Stimulated activated CD4-positive, alpha-beta T cell treated with anti-CD3 and anti-CD28 coated beads, Interleukin-4, amount 100 ng/mL, for 4 hours (primary cell): ENCODE data around the gene OR2L5.

ENCODE experiments used
- DNase-seq, 2 experiments: peaks; one replicate each; pipeline ENCODE4 v3.0.0-alpha.2; 2020

The OR2L5 gene, protein sequence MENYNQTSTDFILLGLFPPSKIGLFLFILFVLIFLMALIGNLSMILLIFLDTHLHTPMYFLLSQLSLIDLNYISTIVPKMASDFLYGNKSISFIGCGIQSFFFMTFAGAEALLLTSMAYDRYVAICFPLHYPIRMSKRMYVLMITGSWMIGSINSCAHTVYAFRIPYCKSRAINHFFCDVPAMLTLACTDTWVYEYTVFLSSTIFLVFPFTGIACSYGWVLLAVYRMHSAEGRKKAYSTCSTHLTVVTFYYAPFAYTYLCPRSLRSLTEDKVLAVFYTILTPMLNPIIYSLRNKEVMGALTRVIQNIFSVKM

DNA sequence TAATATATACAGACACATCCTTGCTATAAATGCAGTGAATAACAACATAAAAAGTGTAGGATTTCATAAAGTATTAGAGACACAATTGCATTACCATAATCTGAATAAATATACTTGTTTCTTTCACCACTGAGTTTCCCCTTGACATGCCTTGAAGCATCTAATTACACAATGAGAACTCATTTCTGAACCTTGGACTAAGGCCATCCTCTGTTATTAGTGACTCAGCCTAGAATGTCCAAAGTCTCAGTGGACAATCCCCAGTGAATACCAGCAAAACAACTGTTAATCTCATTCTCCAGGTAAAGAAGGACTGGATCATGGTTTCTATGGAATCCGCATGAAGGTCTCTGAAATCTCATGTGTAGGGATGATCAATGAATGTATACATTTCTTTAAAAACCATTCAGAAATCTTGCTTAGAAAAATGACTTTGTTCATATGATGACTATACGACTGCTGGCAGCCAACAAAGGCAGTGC lies at the start of gene OR2L5:
TSS of gene OR2L5 (plus strand) at position 432 of the 482 bp plus-strand sequence. CDS start 8,288 bp downstream, outside the sequence.
- DNase-seq = no peak

DNA sequence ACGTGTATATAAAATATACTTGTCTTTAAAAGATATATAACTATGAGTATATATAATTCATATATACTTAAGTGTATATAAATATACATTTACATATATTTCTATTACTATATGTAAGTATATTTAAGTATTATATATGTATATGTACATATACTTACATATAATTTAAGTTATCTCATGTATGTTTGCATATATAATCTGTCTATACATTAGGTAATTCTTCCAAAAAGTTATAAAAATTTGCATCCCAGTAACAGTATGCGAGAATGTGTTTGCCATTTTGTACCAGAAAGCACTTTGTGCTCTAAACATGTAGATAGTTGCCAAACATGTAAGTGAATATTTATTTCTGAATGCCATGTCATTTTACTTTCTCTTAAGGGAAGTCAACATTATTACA lies 48.5 kb upstream of the OR2L5 start, which contains the start of gene OR2AK2:
TSS of gene OR2AK2 (plus strand) at position 301 of the 400 bp plus-strand sequence. CDS start 144 bp downstream, outside the sequence.
- DNase-seq = no peak

DNA sequence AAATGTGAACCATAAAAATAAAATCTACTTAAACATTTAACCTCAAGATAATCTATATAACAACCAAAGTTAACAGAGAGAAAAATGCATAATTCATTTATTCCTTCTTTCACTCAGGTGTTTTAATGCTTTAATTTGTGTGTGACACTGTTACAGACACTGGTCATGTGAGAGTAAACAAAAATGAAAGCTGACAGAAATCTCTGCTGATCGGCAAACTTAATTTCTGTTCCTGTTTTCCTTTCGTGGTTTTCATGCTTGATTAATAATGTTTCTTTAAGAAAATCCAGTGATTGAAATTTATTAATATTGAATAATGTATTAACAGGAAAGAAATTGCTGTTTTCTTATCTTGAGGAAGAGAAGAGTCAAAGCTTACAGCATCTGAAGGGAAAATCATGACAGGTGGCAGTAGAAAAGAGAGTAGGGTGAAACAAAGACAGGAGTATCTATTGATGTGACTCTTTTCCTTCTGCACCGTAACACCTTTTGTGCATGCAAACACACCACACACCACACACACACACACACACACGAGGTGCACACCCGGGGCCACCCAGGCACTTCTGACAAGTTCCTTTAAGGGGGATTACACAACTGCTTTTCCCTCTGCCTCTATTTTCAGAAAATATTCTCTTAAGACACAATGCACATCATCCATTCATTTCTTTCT lies 46.8 kb upstream of the OR2L5 start:
- DNase-seq = no peak

DNA sequence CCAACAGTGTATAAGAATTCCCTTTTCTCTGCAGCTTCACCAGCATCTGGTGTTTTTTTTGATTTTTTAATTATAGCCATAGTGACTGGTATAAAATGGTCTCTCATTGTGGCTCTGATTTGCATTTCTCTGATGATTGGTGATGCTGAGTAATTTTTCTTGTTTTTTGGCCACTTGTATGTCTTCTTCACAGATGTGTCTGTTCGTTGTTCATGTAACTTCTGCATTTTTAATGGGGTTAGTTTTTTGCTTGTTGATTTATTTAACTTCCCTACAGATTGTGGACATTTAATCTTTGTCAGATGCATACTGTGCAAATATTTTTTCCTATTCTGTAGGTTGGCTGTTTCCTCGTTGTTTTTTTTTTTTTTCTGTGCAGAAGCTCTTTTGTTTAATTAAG lies 20.5 kb upstream of the OR2L5 start:
- DNase-seq = no peak

DNA sequence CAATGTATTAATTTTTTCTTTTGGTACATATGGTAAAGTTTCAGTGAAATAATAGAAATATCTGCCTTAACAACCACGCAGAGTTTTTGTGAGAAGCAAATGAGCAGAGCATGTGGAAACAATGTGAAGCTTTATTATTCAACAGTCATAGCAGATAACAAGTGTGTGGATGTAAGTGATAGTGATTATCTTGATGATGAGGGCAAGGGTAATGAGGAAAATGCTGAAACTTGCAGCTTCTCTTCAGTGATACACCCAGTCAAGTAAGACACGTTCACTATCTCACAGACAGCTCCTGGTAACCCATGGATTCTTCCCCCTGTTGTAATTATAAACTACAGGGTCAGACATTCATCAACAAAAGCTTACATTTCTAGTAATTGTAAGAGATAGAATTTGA lies 14.6 kb upstream of the OR2L5 start:
- no peak for DNase-seq

DNA sequence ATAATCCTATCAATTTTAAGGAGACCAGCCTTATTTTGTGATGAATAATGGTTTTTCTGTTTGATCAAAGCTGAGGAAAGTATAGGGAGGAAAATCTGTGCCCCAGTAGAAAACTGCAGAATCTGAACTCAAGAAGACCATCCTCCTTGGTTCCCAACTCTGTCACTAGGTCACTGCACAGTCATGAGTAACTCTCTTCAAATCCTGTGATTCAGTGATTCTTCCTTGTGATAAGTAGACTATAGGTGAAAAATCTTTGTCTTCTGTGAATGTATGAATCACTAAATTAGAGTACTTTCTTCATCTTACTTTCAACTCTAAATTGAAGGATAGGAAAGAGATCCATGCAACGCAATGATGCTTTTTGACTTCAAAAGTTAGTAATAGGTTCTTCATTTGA lies 13.3 kb upstream of the OR2L5 start:
- no peak for DNase-seq

DNA sequence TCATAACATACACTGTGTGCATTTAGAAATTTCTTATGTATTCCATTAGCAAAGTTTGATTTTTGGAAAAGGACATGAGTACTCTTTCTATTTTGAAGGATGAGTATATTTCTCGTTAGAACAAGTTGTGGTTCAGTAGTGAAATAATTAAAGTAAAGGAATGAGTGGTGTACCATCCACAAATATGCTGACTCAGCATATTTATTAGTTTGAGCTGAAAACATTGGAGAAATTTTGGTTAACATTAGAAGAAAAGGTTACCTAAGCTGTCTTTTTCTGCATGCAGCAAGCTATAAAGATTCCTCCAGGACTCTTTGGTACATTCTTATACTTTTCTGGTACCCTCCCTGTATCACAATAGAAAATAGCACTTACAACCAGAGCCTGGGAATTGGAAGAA lies 5.7 kb upstream of the OR2L5 start:
- DNase-seq = no peak

DNA sequence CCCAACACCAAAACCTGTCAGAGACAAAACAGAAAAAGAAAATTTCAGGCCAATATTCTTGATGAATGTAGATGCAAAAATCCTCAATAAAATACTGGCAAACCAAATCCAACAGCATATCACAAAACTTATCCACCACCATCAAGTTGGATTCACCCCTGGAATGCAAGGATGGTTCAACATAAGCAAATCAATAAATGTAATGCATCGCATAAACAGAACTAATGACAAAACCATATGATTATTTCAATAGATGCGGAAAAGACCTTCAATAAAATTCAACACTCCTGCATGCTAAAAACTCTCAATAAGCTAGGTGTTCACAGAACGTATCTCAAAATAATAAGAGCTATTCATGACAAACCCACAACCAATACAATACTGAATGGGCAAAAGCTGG lies 3.8 kb upstream of the OR2L5 start:
- no peak for DNase-seq

DNA sequence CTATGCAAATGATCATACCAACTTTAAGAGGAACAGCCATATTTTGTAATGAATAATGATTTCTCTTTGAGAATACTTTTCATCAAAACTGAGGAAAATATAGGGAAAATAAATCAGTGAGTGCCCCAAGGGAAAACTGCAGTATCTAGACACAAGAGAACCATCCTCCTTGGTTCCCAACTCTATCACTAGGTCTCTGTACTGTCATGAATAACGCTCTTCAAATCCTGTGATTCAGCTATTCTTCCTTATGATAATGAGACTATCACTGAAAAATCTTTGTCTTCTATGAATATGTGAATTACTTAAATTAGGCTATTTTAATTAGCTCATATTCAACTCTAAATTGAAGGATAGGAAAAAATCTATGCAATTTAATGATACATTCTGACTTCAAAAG lies 2.3 kb downstream of the OR2L5 start:
- DNase-seq = no peak

DNA sequence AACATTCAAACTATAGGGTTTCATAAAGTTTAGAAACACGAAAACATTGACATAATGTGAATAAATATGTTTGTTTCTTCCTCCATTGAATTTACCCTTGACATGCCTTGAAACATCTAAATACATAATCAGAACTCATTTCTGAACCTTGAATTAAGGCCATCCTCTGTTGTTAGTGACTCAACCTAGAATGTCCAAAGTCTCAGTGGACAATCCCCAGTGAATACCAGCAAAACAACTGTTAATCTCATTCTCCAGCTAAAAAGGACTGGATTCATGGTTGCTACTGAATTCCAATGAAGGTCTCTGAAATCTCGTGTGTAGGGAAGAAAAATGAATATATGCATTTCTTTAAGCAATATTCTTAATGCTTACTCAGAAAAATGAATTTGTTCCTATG lies 16.3 kb downstream of the OR2L5 start, which contains the start of gene OR2L2:
TSS of gene OR2L2 (plus strand) at position 301 of the 400 bp plus-strand sequence. CDS start 8,198 bp downstream, outside the sequence.
- no peak for DNase-seq

DNA sequence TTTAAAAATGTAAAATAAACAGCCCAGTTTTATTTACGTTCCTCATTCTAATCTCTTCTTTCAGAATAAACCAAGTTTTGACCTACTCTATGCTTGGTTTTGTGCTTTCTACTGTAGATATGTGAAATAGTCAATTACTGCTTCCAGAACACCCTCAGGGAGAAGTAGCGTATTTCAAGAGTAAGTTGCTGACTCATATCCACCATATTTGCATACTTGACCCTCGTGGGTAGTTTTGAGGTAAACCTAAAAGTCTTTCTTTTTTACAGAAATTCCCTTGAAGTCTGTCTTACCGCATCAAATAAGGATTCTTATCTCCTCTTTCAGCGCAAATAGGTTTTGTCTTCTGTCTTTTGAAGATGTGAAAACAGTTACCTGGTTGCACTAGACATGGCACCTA lies 31.7 kb downstream of the OR2L5 start:
- no peak for DNase-seq

DNA sequence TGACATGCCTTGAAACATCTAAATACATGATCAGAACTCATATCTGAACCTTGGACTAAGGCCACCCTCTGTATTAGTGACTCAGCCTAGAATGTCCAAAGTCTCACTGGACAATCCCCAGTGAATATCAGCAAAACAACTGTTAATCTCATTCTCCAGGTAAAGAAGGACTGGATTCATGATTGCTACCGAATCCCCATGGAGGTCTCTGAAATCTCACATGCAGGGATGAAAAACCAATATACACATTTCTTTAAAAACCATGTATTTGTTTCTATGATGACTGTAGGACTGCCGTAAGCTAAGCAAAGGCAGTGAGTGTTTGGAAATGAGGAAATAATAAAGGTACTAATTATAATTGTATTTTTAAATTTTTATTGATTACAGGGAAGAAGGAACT lies 33.1 kb downstream of the OR2L5 start, which contains the start of gene OR2L3:
TSS of gene OR2L3 (plus strand) at position 301 of the 400 bp plus-strand sequence. CDS start 13,846 bp downstream, outside the sequence.
- no peak for DNase-seq

DNA sequence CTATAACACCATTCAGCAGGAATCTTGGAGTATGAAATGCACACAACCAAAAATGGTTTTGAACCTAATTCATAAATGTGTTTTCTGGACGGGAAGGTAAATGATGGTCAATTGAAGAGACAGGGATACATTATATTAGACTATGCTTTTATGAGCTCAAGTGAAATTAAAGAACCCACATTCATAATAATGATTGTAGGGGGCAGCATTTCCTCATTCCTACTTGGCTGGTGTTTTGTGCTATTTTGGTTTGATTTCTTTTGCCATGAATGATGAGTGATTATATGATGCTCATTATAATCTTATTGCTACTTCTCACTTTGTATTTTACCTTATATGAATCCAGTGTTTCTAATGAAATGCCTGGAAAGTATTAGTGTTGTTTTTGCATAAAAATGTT lies 33.5 kb downstream of the OR2L5 start:
- DNase-seq = no peak

DNA sequence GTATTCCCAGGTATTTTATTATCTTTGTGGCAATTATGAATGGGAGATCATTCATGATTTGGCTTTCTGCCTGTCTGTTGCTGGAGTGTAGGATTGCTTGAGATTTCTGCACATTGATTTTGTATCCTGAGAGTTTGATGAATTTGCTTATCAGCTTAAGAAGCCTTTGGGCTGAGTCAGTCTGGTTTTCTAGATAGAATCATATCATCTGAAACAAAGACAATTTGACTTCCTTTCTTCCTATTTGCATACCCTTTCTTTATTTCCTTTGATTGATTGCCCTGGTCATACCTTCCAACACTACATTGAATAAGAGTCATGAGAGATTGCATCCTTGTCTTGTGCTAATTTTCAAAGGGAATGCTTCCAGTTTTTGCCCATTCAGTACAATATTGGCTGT lies 41.2 kb downstream of the OR2L5 start:
- no peak for DNase-seq

DNA sequence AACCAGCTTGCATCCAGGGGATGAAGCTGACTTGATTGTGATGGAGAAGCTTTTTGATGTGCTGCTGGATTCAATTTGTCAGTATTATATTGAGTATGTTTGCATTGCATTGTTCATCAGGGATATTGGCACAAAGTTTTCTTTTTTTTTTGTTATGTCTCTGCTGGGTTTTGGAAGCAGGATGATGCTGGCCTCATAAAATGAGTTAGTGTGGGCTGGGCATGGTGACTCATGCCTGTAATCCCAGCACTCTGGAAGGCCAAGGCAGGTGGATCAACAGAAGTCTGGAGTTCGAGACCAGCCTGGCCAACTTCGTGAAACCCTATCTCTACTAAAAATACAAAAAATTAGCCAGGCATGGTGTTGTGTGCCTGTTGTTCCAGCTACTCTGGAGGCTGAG lies 41.8 kb downstream of the OR2L5 start:
- no peak for DNase-seq

DNA sequence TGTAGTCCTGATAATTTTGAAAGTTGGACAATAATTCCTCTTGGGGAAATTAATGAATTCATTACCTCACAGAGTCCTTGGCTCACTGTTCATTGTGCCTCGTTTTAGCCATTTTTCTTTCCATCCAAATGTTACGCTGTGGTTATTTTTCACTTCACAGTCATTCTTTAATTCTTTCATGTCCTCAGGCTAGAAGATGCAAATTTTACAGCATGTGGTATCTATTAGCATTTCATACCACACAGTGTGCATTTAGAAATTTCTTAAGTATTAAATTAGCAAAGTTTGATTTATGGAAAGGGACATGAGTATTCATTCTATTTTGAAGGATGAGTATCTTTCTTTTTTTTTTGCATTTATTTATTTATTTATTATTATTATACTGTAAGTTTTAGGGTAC lies 51.6 kb downstream of the OR2L5 start:
- no peak for DNase-seq

DNA sequence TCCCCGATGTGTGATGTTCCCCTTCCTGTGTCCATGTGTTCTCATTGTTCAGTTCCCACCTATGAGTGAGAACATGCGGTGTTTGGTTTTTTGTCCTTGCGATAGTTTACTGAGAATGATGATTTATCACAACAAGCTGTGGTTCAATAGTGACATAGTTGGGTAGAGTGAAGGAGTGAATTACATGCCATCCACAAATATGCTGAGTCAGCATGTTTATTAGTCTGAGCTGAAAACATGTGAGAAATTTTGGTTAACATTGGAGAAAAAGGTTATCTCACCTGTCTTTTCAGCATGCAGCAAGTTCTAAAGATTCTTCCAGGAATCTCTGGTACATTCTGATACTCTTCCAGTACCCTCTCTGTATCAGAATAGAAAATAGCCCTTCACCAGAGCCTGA lies 52.1 kb downstream of the OR2L5 start:
- no peak for DNase-seq
